ENCODE measurements around the gene BDNF. TPM values are rescaled to one million over a fixed set of nuclear protein-coding genes. Genes with fewer than 3 reads are reported as not detected.

The BDNF gene
- total RNA-seq, 1 experiment from 2014 or later = 0.36 TPM

GRCh38 chr11:27614092-27614491 lies 86.2 kb downstream of the BDNF start:
- intact Hi-C loops (cut with micrococcal nuclease; ENCODE audit: unreplicated experiment) = no loop called here
- no peaks in the 10 kb centered on the region for H3K9me3 ChIP-seq (ENCODE audit: control insufficient read depth, insufficient read depth, low read depth, low read length)
- H3K4me1 ChIP-seq (ENCODE audit: control insufficient read depth, insufficient read depth, low read length) = no peaks in the 10 kb centered on the region
- H3K27ac ChIP-seq (ENCODE audit: low read length) = no peak overlapping the region
- TF ChIP-seq, protein P1, sequence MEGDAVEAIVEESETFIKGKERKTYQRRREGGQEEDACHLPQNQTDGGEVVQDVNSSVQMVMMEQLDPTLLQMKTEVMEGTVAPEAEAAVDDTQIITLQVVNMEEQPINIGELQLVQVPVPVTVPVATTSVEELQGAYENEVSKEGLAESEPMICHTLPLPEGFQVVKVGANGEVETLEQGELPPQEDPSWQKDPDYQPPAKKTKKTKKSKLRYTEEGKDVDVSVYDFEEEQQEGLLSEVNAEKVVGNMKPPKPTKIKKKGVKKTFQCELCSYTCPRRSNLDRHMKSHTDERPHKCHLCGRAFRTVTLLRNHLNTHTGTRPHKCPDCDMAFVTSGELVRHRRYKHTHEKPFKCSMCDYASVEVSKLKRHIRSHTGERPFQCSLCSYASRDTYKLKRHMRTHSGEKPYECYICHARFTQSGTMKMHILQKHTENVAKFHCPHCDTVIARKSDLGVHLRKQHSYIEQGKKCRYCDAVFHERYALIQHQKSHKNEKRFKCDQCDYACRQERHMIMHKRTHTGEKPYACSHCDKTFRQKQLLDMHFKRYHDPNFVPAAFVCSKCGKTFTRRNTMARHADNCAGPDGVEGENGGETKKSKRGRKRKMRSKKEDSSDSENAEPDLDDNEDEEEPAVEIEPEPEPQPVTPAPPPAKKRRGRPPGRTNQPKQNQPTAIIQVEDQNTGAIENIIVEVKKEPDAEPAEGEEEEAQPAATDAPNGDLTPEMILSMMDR (IDR thresholded peaks at IDR 0.05) = no peak
- TF ChIP-seq SIN3A (IDR thresholded peaks at IDR 0.05; ENCODE audit: borderline replicate concordance, insufficient read depth, low read depth, low read length) (no peak), TCF7L2 (IDR thresholded peaks at IDR 0.05; ENCODE audit: low read depth, low read length) (no peak), POLR2AphosphoS5 (IDR thresholded peaks at IDR 0.05; ENCODE audit: low read depth, low read length) (no peak)
- TF ChIP-seq, protein P2, sequence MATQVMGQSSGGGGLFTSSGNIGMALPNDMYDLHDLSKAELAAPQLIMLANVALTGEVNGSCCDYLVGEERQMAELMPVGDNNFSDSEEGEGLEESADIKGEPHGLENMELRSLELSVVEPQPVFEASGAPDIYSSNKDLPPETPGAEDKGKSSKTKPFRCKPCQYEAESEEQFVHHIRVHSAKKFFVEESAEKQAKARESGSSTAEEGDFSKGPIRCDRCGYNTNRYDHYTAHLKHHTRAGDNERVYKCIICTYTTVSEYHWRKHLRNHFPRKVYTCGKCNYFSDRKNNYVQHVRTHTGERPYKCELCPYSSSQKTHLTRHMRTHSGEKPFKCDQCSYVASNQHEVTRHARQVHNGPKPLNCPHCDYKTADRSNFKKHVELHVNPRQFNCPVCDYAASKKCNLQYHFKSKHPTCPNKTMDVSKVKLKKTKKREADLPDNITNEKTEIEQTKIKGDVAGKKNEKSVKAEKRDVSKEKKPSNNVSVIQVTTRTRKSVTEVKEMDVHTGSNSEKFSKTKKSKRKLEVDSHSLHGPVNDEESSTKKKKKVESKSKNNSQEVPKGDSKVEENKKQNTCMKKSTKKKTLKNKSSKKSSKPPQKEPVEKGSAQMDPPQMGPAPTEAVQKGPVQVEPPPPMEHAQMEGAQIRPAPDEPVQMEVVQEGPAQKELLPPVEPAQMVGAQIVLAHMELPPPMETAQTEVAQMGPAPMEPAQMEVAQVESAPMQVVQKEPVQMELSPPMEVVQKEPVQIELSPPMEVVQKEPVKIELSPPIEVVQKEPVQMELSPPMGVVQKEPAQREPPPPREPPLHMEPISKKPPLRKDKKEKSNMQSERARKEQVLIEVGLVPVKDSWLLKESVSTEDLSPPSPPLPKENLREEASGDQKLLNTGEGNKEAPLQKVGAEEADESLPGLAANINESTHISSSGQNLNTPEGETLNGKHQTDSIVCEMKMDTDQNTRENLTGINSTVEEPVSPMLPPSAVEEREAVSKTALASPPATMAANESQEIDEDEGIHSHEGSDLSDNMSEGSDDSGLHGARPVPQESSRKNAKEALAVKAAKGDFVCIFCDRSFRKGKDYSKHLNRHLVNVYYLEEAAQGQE (IDR thresholded peaks at IDR 0.05; ENCODE audit: insufficient read depth in 1 of 2, low read depth in 2 of 2, low read length in 1 of 2) = no peak
- no peaks in the 10 kb centered on the region for H3K36me3 ChIP-seq (ENCODE audit: control insufficient read depth, insufficient read depth, low read length)
- POLR2A ChIA-PET = no interaction called here
- in situ Hi-C loops (cut with HindIII; ENCODE audit: low pct_unique_long_range_greater_than_20kb, low sequenced_read_pairs) = no loop called here
- no peak overlapping the region for H3K4me3 ChIP-seq (ENCODE audit: low read depth in 2 of 2, low read length in 2 of 2)
- no TSS peak for BruUV-seq (replicated peaks)
- CTCF ChIA-PET = no interaction called here
- DNase-seq (ENCODE audit: low read depth, low spot score) = no peak
- H3K27me3 ChIP-seq (ENCODE audit: control insufficient read depth, insufficient read depth, low read length) = peaks cover 2% of the 10 kb centered on the region; the same call in 1 of the 2 replicates
- no peak for ATAC-seq

DNA sequence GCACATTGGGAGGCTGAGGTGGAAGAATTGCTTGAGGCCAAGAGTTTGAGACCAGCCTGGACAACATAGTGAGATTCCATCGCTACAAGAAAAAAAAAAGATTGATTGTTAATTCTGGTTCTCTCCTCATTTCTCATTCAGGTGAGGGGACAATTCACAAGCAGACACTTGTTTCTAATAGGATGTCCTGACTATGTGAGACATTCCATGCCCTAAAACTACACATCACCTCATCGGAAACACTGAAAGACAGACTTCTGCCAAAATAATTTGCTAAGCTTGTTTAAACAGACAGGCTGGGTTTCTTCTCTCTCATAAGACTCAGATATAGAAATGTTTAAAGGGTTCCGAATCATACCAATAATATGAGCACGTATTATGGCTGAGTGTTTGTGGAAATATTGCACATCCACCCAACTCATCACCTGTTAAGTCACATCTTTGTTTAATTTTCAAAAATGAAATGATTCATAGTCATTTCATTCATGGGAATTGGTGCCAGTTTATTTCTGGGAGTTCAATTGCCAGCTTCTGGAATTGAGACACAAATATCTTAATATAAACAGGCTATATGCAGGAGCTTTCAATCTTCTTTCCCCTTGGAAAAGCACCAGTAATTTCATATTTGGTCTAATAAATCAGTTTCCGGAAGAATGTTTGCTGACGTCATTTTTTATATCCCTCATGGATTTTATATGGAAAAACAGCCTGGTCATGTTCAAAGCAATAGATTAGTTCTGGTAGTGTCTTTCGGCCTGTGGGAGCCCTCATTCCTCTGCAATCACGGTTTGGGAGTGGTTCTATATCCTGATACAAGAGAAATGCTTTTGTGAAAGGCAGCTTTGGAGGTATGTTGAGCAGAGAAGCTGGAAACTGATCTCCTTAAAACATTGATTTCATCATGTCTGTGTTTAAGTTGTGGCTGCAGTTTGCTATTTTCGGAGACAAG lies 87.0 kb downstream of the BDNF start:
- no TSS peak for BruUV-seq (replicated peaks)
- Histone ChIP-seq H3K9me3 (ENCODE audit: control insufficient read depth, insufficient read depth, low read depth, low read length) (no peaks in the 10 kb centered on the region), H3K4me3 (ENCODE audit: low read depth in 2 of 2, low read length in 2 of 2) (no peak overlapping the region), H3K36me3 (ENCODE audit: control insufficient read depth, insufficient read depth, low read length) (no peaks in the 10 kb centered on the region), H3K27ac (ENCODE audit: low read length) (no peak overlapping the region), H3K4me1 (ENCODE audit: control insufficient read depth, insufficient read depth, low read length) (no peaks in the 10 kb centered on the region), H3K27me3 (ENCODE audit: control insufficient read depth, insufficient read depth, low read length) (peaks cover 2% of the 10 kb centered on the region; the same call in 1 of the 2 replicates)
- DNase-seq (ENCODE audit: low read depth, low spot score) = no peak
- in situ Hi-C loops (cut with HindIII; ENCODE audit: low pct_unique_long_range_greater_than_20kb, low sequenced_read_pairs) (no loop called here), intact Hi-C loops (cut with micrococcal nuclease; ENCODE audit: unreplicated experiment) (no loop called here)
- POLR2A ChIA-PET = no interaction called here
- no peak for TF ChIP-seq TCF7L2 (IDR thresholded peaks at IDR 0.05; ENCODE audit: low read depth, low read length)
- no peak for TF ChIP-seq POLR2AphosphoS5 (IDR thresholded peaks at IDR 0.05; ENCODE audit: low read depth, low read length)
- TF ChIP-seq SIN3A (IDR thresholded peaks at IDR 0.05; ENCODE audit: borderline replicate concordance, insufficient read depth, low read depth, low read length) = no peak
- TF ChIP-seq, protein P2 (IDR thresholded peaks at IDR 0.05; ENCODE audit: insufficient read depth in 1 of 2, low read depth in 2 of 2, low read length in 1 of 2) = no peak
- TF ChIP-seq, protein P1 (IDR thresholded peaks at IDR 0.05) = no peak
- CTCF ChIA-PET = no interaction called here
- ATAC-seq = no peak

Measured in Panc1 (cell line).